H1 (cell line): Measurements from ENCODE around the gene SPDEF. TPM values are rescaled to one million over a fixed set of nuclear protein-coding genes. Genes with fewer than 3 reads are reported as not detected.

Experiments
- CTCF ChIA-PET: fragments of 300-600 bp; sonication (Branson Sonifier 250); formaldehyde crosslinking; loops from one replicate; lab custom pipeline; 2021; ENCODE audit not compliant: partially characterized antibody; lab: Charles Lee
- POLR2A ChIA-PET: fragments of 300-600 bp; sonication (Branson Sonifier 250); formaldehyde crosslinking; loops from one replicate; lab custom pipeline; 2021; ENCODE audit warnings: inconsistent platforms; ENCODE audit not compliant: partially characterized antibody; lab: Charles Lee
- DNase-seq, 2 experiments: peaks; one replicate each; pipeline versions ENCODE4 v3.0.0 to v3.0.0-alpha.2; 2010 to 2022; ENCODE audit warnings: low spot score in 2 of 2, low read depth in 1 of 2, mixed read lengths in 1 of 2
- FAIRE-seq: peaks from 2 replicates; lab custom pipeline; 2011; peaks lifted over from hg19 to GRCh38; lab: Jason Lieb, UNC
- H2AFZ ChIP-seq: 2 replicates; pipeline ENCODE4 v1.8.1; 2012; ENCODE audit warnings: low read length, inconsistent platforms
- H2AK5ac ChIP-seq: 2 replicates; pipeline ENCODE4 v1.6.1; 2013; ENCODE audit warnings: low read depth, low read length
- H2BK120ac ChIP-seq: replicated peaks from 2 replicates; pipeline ENCODE3; 2013; ENCODE audit warnings: low read depth, low read length, inconsistent platforms
- H2BK12ac ChIP-seq: 2 replicates; pipeline ENCODE4 v1.6.1; 2013; ENCODE audit warnings: low read depth, low read length
- H2BK15ac ChIP-seq: 2 replicates; pipeline ENCODE4 v1.6.1; 2013; ENCODE audit warnings: low read length
- H2BK20ac ChIP-seq: 2 replicates; pipeline ENCODE4 v1.6.1; 2013; ENCODE audit warnings: low read length
- H2BK5ac ChIP-seq: 2 replicates; pipeline ENCODE4 v1.6.1; 2013; ENCODE audit warnings: low read depth, low read length
- H3K14ac ChIP-seq: 2 replicates; pipeline ENCODE4 v1.6.1; 2013; ENCODE audit warnings: inconsistent platforms; ENCODE audit not compliant: insufficient read length
- H3K18ac ChIP-seq: 2 replicates; pipeline ENCODE4 v1.6.1; 2013; ENCODE audit warnings: low read length; ENCODE audit errors: extremely low read depth
- H3K23ac ChIP-seq: 2 replicates; pipeline ENCODE4 v1.6.1; 2013; ENCODE audit warnings: inconsistent platforms; ENCODE audit not compliant: insufficient read length
- H3K23me2 ChIP-seq: 2 replicates; pipeline ENCODE4 v1.6.1; 2013; ENCODE audit warnings: low read depth, low read length
- H3K27ac ChIP-seq: 2 replicates; pipeline ENCODE4 v1.6.1; 2011; ENCODE audit warnings: low read depth, low read length, inconsistent platforms
- H3K27me3 ChIP-seq, 4 experiments: replicated peaks in 1 of 4; 1 replicate in 1 of 4; 2 replicates in 3 of 4; pipeline versions ENCODE4 v1.6.1 to v1.8.1; 2011 to 2013; ENCODE audit warnings: low read length in 3 of 4, mild to moderate bottlenecking in 3 of 4, inconsistent platforms in 2 of 4, mixed read lengths in 2 of 4, moderate library complexity in 1 of 4; ENCODE audit not compliant: control insufficient read depth in 3 of 4, insufficient read depth in 3 of 4; ENCODE audit errors: extremely low read depth in 1 of 4
- H3K36me3 ChIP-seq, 4 experiments: 2 replicates each; pipeline versions ENCODE4 v1.6.1 to v1.8.1; 2011 to 2013; ENCODE audit warnings: mild to moderate bottlenecking in 4 of 4, low read length in 3 of 4, moderate library complexity in 2 of 4, control low read depth in 1 of 4, inconsistent platforms in 1 of 4; ENCODE audit not compliant: insufficient read depth in 4 of 4, control insufficient read depth in 2 of 4
- H3K4ac ChIP-seq: replicated peaks from 2 replicates; pipeline ENCODE3; 2013; ENCODE audit warnings: low read length, low read depth, mixed read lengths, inconsistent platforms; ENCODE audit not compliant: insufficient read length
- H3K4me1 ChIP-seq, 4 experiments: replicated peaks in 1 of 4; 1 replicate in 1 of 4; 2 replicates in 3 of 4; pipeline versions ENCODE4 v1.6.1 to v1.8.1; 2011 to 2013; ENCODE audit warnings: low read length in 3 of 4, inconsistent platforms in 2 of 4, mixed read lengths in 1 of 4; ENCODE audit not compliant: insufficient read depth in 4 of 4, control insufficient read depth in 3 of 4
- H3K4me2 ChIP-seq, 2 experiments: 2 replicates each; pipeline versions ENCODE4 v1.6.1 to v1.8.1; 2011 to 2013; ENCODE audit warnings: low read depth in 2 of 2, low read length in 2 of 2, control low read depth in 1 of 2, inconsistent platforms in 1 of 2, mild to moderate bottlenecking in 1 of 2; ENCODE audit not compliant: insufficient read depth in 1 of 2
- H3K4me3 ChIP-seq, 4 experiments: fragments of 200-600, 300-600 bp in 1 of 4; sonication (generic), shearing (Covaris generic), sonication (Bioruptor Twin) in 1 of 4; 2 replicates each; pipeline versions ENCODE4 v1.5.1 to v1.8.1; 2011 to 2016; ENCODE audit warnings: low read length in 4 of 4, low read depth in 3 of 4, control low read depth in 2 of 4, inconsistent platforms in 2 of 4, mild to moderate bottlenecking in 2 of 4, mixed read lengths in 1 of 4, moderate library complexity in 1 of 4; ENCODE audit not compliant: insufficient read depth in 2 of 4; ENCODE audit errors: extremely low read depth in 1 of 4
- H3K56ac ChIP-seq: replicated peaks from 2 replicates; pipeline ENCODE3; 2013; ENCODE audit warnings: low read depth, mild to moderate bottlenecking, mixed read lengths, low read length, inconsistent platforms; ENCODE audit not compliant: insufficient read length
- H3K79me1 ChIP-seq: 2 replicates; pipeline ENCODE4 v1.6.1; 2013; ENCODE audit warnings: low read depth, low read length, control low read depth
- H3K79me2 ChIP-seq, 2 experiments: 2 replicates each; pipeline versions ENCODE4 v1.6.1 to v1.8.1; 2012 to 2013; ENCODE audit warnings: low read length in 2 of 2, mild to moderate bottlenecking in 2 of 2, inconsistent platforms in 1 of 2; ENCODE audit not compliant: insufficient read depth in 2 of 2, control insufficient read depth in 1 of 2
- H3K9ac ChIP-seq, 4 experiments: replicated peaks in 1 of 4; 1 replicate in 1 of 4; 2 replicates in 3 of 4; pipeline versions ENCODE4 v1.6.1 to v1.8.1; 2011 to 2013; ENCODE audit warnings: low read depth in 3 of 4, low read length in 3 of 4, control low read depth in 2 of 4, mild to moderate bottlenecking in 2 of 4, moderate library complexity in 2 of 4, inconsistent platforms in 1 of 4; ENCODE audit errors: extremely low read depth in 1 of 4
- H3K9me3 ChIP-seq, 2 experiments: 2 replicates each; pipeline versions ENCODE4 v1.6.1 to v1.8.1; 2012 to 2013; ENCODE audit warnings: mild to moderate bottlenecking in 2 of 2, moderate library complexity in 2 of 2, control low read depth in 1 of 2, inconsistent platforms in 1 of 2, low read depth in 1 of 2, low read length in 1 of 2, mixed read lengths in 1 of 2; ENCODE audit not compliant: insufficient read depth in 2 of 2
- H4K20me1 ChIP-seq, 2 experiments: replicated peaks in 1 of 2; 2 replicates each; pipeline versions ENCODE3 to v1.8.1; 2011 to 2013; ENCODE audit warnings: inconsistent platforms in 2 of 2, low read length in 2 of 2, mild to moderate bottlenecking in 1 of 2; ENCODE audit not compliant: insufficient read depth in 2 of 2, control insufficient read depth in 1 of 2
- H4K5ac ChIP-seq: 2 replicates; pipeline ENCODE4 v1.6.1; 2013; ENCODE audit warnings: low read length, low read depth, mixed read lengths, inconsistent platforms; ENCODE audit not compliant: insufficient read length
- H4K8ac ChIP-seq: 2 replicates; pipeline ENCODE4 v1.8.0; 2013; ENCODE audit warnings: mild to moderate bottlenecking, moderate library complexity, low read length, inconsistent platforms; ENCODE audit not compliant: insufficient read depth; ENCODE audit errors: extremely low read depth
- H4K91ac ChIP-seq: replicated peaks from 2 replicates; pipeline ENCODE3; 2013; ENCODE audit warnings: low read length, mixed read lengths, inconsistent platforms; ENCODE audit not compliant: insufficient read length
- BCL11A ChIP-seq, 2 experiments: IDR thresholded peaks; one replicate each; pipeline ENCODE4 v1.6.1; 2011; ENCODE audit warnings: low read depth in 2 of 2, low read length in 2 of 2, mild to moderate bottlenecking in 2 of 2
- GTF2F1 ChIP-seq: IDR thresholded peaks from 2 replicates; pipeline ENCODE4 v1.6.1; 2012; ENCODE audit warnings: low read depth, low read length, improper control_type of control experiment, borderline replicate concordance
- HDAC2 ChIP-seq, 2 experiments: fragments of 300-600 bp in 1 of 2; sonication (generic) in 1 of 2; IDR thresholded peaks; 2 replicates each; pipeline ENCODE4 v1.6.1; 2011 to 2012; ENCODE audit warnings: low read depth in 2 of 2, low read length in 2 of 2, mild to moderate bottlenecking in 2 of 2, moderate library complexity in 2 of 2, borderline replicate concordance in 1 of 2, inconsistent platforms in 1 of 2
- KDM4A ChIP-seq: IDR thresholded peaks from one replicate; pipeline ENCODE4 v1.7.1; 2012; ENCODE audit warnings: low read depth, mild to moderate bottlenecking, moderate library complexity, low read length, inconsistent platforms; ENCODE audit not compliant: severe bottlenecking
- PHF8 ChIP-seq: fragments of 200-600 bp; sonication (generic); conservative IDR thresholded peaks from 2 replicates; pipeline ENCODE4 v1.7.1; 2012; ENCODE audit warnings: low read depth, mild to moderate bottlenecking, inconsistent platforms, low read length, moderate library complexity
- POU5F1 ChIP-seq: IDR thresholded peaks from 2 replicates; pipeline ENCODE4 v1.6.1; 2011; ENCODE audit warnings: low read depth, mild to moderate bottlenecking, low read length, moderate library complexity
- RNF2 ChIP-seq: fragments of 200-900, 300-1000 bp; sonication (generic); IDR thresholded peaks from 2 replicates; pipeline ENCODE4 v1.7.1; 2016; ENCODE audit warnings: borderline replicate concordance, low read depth, mild to moderate bottlenecking, antibody characterized with exemption, low read length; ENCODE audit not compliant: poor library complexity, severe bottlenecking; ENCODE audit errors: missing control alignments
- SIN3A ChIP-seq, 2 experiments: IDR thresholded peaks in 1 of 2; conservative IDR thresholded peaks in 1 of 2; 2 replicates each; pipeline ENCODE4 v1.6.1; 2011 to 2012; ENCODE audit warnings: low read length in 2 of 2, improper control_type of control experiment in 1 of 2, low read depth in 1 of 2, mild to moderate bottlenecking in 1 of 2
- SP4 ChIP-seq: IDR thresholded peaks from 2 replicates; pipeline ENCODE4 v1.6.1; 2012; ENCODE audit warnings: low read length, inconsistent platforms
- SRF ChIP-seq: IDR thresholded peaks from 2 replicates; pipeline ENCODE4 v1.6.1; 2011; ENCODE audit warnings: mild to moderate bottlenecking, low read depth, low read length, moderate library complexity
- WGBS, 2 experiments: shearing (Covaris generic) in 1 of 2; methylation state at CpG; one replicate each; pipeline versions ENCODE4 v1.1.6 to v1.1.7; 2013 to 2015; ENCODE audit warnings: low lambda C conversion rate in 2 of 2, mixed read lengths in 2 of 2, inconsistent platforms in 1 of 2, low coverage in 1 of 2, missing lambda C conversion rate in 1 of 2; ENCODE audit not compliant: insufficient replicate concordance in 2 of 2, insufficient coverage in 1 of 2, insufficient read length in 1 of 2; ENCODE audit errors: extremely low coverage in 1 of 2, missing lambda C conversion rate in 1 of 2; 5-methylcytosine and 5-hydroxymethylcytosine counted together
- polyA plus RNA-seq, 7 experiments: library from polyadenylated mRNA; depleted of rRNA in 3 of 7; stranded (reverse) in 5 of 7; unstranded in 2 of 7; fragments of >200 nt in 5 of 7; fragments of 200-250 nt in 2 of 7; gene quantifications; 1 replicate in 5 of 7; 2 replicates in 1 of 7; 4 replicates in 1 of 7; pipeline versions ENCODE4 v1.2.1 to v1.2.3, GENCODE V29; 2011 to 2013; ENCODE audit warnings: missing spikeins in 2 of 7, mixed read lengths in 2 of 7
- total RNA-seq: library from RNA; stranded (reverse); fragmentation: NEBNext Ultra II Directional; extraction: Animal tissue kit (Norgen Biotek cat#: 25700); gene quantifications from 2 replicates; pipeline ENCODE4 v1.2.1, GENCODE V29; 2021

SPDEF gene
- total and polyA plus RNA-seq, 2 of the 8 experiments (the other 6 are each of a cell fraction or from before 2014, with no cell fraction given) = 0.15 to 0.30 TPM

DNA sequence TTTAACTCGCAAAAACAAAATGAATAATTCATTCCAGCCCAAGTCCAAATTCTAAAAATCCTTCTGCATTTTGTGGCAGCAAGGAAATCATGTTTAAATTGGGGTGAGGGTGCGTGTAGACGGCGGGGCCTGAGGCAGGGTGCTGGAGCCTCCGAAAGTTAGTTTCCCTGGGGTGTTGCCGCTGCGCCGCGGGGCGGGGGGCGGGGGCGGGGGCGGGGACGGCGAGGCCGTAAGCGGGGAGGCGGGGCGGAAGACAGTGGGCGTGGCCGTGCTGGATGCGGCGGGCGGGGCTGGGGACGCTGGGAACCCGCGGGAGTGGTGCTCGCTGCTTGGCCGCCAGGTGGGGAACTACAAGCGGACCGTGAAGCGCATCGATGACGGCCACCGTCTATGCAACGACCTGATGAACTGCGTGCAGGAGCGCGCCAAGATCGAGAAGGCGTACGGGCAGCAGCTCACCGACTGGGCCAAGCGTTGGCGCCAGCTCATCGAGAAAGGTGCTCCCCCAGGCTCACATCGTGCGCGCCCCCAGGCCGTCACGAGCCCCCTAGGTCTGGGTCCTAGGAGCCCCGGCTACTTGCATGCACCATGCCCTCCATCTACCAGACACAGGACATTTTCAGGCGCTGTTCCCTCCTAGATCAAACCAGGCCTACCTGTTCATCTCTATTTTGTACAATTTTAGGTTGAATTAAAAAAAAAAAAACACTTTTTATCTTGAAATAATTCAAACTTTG is 29.0 kb downstream of the SPDEF start:
- peak overlapping the region; percentile 59 for H4K91ac ChIP-seq
- no peak overlapping the region for H2BK20ac ChIP-seq
- H3K18ac ChIP-seq = 0 out of 2 replicates have a peak overlapping the region, but pooled peaks have one; percentile 66
- H3K23ac ChIP-seq = no peak overlapping the region
- peak overlapping the region; percentile 90 for H2AFZ ChIP-seq
- H2BK120ac ChIP-seq = peak overlapping the region; percentile 49
- no peaks in the 10 kb centered on the region for H3K9me3 ChIP-seq
- no peak overlapping the region for H3K56ac ChIP-seq
- no peaks in the 10 kb centered on the region for H4K20me1 ChIP-seq
- no peaks in the 10 kb centered on the region; a peak in 1 of 8 replicates for H3K36me3 ChIP-seq
- peak overlapping the region; percentile 61; the same call in 1 of the 2 replicates for H2BK5ac ChIP-seq
- ChIA-PET CTCF (interaction anchor here (0.6 to 8.4 kb wide), 23 partner anchors 9 to 264 kb away, joined by 3 to 79 read pairs (median 4); partner anchors contain the start of gene BLTP3A), POLR2A (interaction anchor here (0.6 to 3.1 kb wide), 6 partner anchors 8 to 362 kb away, joined by 3 to 15 read pairs (median 4); partner anchors contain the start of gene ANKS1A)
- H2AK5ac ChIP-seq = no peak overlapping the region
- peak overlapping the region; percentile 86; the same call in 1 of the 2 replicates for H2BK12ac ChIP-seq
- peak; percentile 80 to 96 for DNase-seq
- H3K4me3 ChIP-seq = peak overlapping the region in 3 of 4 experiments; percentile 12 to 54 (median 18); a peak in 3 of 8 replicates
- H3K23me2 ChIP-seq = no peaks in the 10 kb centered on the region; the same call in 1 of the 2 replicates
- no peak overlapping the region for H3K4ac ChIP-seq
- H3K9ac ChIP-seq = 0 out of 7 replicates have a peak overlapping the region, but pooled peaks of 1 of the 4 experiments have one; percentile 43
- H3K14ac ChIP-seq = no peak overlapping the region
- peaks cover 3 to 20% (median 9%) of the 10 kb centered on the region in 4 experiments for H3K4me1 ChIP-seq
- H3K27ac ChIP-seq = no peak overlapping the region
- no peak for FAIRE-seq
- no peaks in the 10 kb centered on the region for H3K27me3 ChIP-seq
- H2BK15ac ChIP-seq = peak overlapping the region; percentile 6; the same call in 1 of the 2 replicates
- H3K79me2 ChIP-seq = no peaks in the 10 kb centered on the region
- no peaks in the 10 kb centered on the region for H3K79me1 ChIP-seq
- peak overlapping the region; percentile 7 to 94 for H3K4me2 ChIP-seq
- peak overlapping the region; percentile 80 for H4K5ac ChIP-seq
- H4K8ac ChIP-seq = peak overlapping the region; percentile 88
- WGBS, 2 experiments = 14% methylated on average over 17 of the region's 53 CpGs; no CpG with 5 or more reads in 1 of the 2 experiments
- TF ChIP-seq BCL11A (IDR thresholded peaks at IDR 0.05; ENCODE audit: low read depth in 2 of 2, low read length in 2 of 2) = no peak
- TF ChIP-seq SIN3A (conservative IDR thresholded peaks at IDR 0.05 in 1 of 2, IDR thresholded peaks at IDR 0.05 in 1 of 2; ENCODE audit: low read depth in 1 of 2, low read length in 2 of 2) = peak in 1 of 2 experiments; percentile 59; a peak in 1 of 4 replicates
- TF ChIP-seq SRF = no peak
- no peak for TF ChIP-seq GTF2F1
- TF ChIP-seq PHF8 = no peak
- no peak for TF ChIP-seq SP4
- no peak for TF ChIP-seq POU5F1
- TF ChIP-seq KDM4A = peak; percentile 38
- no peak for TF ChIP-seq HDAC2 (IDR thresholded peaks at IDR 0.05; ENCODE audit: borderline replicate concordance in 1 of 2, low read depth in 2 of 2, low read length in 2 of 2)
- TF ChIP-seq RNF2 = no peak
